SHP77 treated with DMSO at 0.1 percent for 48 hours (cell line): Measurements from ENCODE around the gene DUSP5.
"Not testable (repeated sequence)": the region's sequence is repeated elsewhere in the genome, so short reads cannot be mapped to it uniquely, and the experiment has no call there.

ENCODE experiments used
- DNase-seq: peaks from one replicate; lab custom pipeline; 2025; lab: John Stamatoyannopoulos, UW

Gene DUSP5

DNA sequence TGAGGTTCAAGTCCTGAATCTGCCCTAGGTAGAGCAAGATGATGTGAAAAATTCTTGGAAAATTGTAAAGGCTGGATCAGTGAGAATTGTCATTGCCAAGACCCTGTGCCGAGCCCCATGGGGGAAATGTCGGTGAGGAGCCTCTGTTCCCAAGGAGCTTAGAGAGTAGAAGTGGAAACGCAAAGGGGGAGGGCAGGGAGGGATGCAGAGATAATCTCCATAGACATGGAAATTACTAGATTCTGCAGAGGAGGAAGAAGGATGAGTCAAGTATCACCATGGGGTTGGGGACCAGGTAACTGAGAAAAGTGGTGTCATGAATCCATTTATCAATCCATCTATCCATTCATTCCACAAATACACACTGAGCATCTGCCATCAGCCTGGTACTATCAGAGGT, 26.0 kb downstream of the DUSP5 start:
- DNase-seq = no peak

DNA sequence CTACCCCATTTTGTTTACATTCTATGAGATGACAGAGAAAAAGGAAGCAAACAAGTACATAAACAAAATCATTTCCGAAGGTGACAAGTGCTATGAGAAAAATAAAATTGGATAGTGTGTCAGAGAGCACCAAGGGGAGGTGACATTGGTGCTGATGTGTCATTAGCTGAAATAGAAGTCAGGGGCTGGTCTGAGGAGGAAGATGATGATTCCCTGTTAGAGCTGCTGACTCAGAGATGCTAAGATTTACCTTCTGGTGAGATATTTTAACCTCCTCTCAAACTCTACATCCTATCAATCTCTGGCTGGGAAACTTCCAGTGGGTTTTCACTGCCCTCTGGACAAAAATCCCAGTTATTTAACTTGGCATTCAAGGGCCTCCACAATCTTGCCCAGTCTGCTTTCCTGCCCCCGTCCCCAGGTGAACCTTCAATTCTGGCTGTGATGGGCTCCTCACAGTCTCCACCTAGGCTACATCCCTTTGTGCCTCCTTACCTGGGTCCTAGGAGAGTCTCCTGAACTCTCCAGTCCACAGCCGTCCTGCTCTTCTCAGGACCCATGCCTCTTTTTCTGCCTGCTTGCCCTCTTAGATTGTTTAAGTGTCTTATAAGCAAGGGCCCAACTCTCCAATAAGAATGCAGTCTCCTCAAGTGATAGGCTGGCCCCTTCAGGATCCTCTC, 26.6 kb downstream of the DUSP5 start:
- DNase-seq = no peak

DNA sequence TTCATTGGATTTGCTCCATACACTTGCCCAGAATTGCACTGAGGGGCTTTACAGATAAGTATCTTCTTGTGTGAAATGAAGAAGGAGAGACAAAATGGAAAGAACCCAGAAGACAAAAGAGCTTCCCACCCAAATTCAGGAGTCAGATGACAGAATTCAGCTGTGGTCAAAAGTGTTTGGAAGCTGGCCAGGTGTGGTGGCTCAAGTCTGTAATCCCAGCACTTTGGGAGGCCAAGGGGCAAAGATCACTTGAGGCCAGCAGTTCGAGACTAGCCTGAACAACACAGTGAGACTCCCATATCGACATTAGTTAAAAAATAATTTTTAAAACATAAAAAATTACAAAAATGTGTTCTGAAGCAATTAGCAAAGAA, 27.1 kb downstream of the DUSP5 start:
- DNase-seq = no peak

DNA sequence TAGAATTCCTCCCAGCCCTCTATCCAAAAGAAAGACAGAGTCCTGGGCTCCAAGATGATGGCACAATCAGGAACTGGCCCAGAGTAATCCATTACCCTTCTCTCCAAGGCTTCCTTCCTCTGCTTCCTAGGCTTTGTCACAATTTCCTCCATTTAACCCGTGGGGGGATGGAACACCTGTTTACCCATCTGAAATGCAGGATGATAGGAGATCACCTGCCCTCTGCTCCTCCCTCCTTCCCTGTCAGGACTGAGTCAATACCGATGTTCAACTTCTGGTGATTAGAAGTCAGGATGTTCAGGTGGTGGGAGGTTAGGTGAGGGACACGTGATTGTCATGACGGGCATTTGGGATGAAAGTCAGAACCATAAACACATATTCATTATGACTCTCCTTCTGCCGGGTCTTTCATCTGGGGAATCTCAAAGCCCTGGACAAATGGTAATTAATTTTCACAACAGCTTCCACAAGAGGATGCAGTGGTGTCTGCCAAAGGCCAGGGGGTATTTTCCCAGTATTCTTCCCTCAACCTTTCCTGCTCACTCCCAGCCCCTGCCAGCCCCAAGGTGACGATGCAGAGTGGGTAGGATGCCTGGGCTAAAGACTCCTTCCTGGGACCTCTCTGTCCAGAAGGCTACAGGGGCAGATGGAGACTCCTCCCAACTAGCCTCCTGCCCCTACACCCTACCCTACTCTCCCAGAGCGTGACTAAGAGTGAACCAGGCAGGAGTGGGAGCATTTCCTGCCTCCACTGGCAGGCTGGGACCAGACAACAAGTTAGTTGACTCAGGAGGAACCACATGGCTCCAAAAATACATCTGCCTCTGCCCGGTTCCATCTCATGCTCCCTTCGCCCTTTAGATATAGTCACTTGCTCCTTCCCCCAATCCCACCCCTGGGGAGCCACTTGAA, 27.9 kb downstream of the DUSP5 start:
- DNase-seq = no peak

DNA sequence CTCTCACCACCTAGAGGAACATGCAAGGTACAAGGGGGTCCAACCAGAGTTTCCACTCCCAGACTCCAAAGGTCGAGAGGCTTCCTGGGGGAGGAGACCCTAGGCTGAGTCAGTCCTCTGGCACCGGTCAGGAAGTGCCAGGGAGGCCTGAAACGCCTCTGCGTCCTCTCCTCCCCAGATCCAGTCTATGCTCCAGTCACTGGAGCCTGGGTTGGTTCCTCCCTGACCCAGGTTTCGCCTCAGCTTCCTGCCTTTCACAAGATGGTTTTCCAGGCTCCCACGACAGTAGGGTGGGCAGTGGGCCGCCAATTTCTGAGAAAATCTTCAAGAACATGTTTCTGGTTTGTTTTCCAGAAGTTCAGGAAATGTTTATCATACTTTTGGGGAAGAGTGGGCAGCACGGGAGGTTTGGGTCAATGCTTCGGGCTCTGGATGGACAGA, 30.0 kb downstream of the DUSP5 start:
- DNase-seq = no peak

DNA sequence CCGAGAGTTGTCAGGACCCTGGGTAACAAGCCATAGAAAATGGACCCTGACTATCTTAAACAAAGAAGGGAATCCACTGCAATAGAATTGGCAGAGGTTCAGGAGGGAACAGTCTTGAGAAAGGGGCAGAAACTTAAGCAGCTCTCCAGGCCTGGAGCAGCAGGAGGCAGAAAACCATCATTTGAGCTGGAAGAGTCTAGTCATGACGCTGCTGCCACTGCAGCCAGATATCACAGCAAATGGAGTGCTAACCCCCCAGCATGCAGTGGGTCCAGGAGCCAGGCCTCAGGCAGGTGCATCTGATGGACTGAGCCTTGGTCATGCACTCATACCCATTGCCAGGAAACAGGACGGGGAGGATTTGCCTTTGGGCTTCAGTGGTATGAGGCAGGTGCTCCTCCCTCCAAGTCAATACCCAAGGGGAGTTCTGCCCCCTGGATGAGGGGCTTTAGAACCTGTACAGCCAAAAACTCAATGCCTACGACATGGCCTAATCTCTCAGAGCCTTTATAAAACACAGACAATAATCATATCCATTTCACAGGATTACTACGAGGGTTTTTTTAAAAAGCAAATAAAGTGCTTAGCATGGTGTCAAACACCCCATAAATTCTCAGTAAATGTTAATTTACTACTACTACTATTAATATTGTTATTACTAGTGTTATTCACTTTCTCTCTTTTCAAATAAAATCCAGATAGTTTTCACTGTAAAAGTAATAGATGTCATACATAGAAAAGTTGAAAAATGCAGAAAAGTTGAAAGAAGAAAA, 30.7 kb downstream of the DUSP5 start:
- DNase-seq = no peak

DNA sequence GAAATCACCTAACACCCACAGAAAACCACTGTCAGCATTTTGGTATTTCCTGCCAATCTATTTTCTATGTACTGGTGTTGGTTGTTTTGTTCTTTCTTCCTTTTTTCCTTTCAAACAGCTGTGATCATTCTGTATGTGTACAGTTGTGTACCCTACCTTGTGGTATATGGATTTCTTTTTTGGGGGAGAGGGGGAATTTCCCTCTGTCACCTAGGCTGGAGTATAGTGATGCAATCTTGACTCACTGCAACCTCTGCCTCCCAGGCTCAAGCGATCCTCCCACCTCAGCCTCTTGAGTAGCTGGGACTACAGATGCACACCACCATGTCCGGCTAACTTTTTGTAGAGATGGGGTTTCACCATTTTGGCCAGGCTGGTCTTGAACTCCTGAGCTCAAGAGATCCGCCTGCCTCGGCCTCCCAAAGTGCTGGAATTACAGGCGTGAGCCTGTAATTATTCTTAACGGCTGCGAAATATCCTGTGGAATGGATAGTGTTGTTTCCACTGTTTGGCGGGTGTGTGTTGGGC, 31.4 kb downstream of the DUSP5 start:
- not testable (repeated sequence) for DNase-seq

DNA sequence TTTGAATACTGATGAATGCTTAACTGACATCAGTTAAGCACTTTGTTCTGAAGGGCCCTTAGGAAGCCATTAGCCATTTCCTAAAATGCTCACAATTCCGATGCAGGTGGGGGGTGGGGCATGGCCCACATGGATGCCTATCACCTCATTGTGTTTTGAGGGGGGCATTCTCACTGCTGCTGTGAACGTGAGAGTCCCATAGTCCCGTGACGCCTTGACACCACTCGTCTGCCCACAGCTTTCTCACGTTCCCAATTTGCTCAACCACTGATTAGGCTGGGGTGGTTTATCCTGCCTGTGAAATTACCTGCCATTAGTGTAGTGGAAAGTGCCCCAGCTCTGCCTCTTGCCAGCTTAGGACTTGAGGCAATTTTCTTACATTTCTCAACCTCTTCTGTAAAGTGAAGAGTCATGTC, 31.9 kb downstream of the DUSP5 start:
- DNase-seq = no peak

DNA sequence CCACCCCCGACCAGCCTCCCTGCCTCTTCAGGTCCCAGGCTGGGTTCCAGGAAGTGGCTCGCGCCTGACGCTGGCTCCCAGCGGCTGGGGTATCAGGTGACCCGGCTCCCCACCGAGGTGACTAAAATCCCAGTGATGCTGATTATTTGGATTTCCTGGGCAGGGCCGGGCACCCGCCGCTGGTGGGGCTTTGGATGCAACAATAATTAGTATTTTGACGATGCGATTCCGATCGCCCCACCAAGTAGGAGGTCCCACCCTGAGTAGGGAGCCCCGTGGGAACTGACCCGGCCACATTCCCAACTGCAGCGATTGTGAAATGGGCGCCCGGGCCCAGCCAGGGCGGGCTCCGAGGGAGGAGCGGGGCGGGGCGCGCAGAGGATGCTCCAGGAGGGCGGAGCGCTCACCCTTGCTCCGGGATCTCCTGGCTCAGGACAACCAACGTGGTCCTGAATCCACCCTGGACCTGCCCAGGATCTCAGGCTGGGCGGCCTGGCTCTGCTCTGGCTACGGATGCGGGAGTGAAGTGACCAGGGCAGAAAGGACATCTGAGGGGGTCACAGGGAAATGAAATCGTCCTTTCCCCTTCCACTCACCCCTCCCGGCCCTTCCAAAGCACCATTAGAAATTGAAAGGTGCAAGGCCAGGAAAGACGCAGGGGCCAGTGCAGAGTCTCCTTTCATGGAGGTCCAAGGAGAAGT, 32.6 kb downstream of the DUSP5 start:
- DNase-seq = no peak

DNA sequence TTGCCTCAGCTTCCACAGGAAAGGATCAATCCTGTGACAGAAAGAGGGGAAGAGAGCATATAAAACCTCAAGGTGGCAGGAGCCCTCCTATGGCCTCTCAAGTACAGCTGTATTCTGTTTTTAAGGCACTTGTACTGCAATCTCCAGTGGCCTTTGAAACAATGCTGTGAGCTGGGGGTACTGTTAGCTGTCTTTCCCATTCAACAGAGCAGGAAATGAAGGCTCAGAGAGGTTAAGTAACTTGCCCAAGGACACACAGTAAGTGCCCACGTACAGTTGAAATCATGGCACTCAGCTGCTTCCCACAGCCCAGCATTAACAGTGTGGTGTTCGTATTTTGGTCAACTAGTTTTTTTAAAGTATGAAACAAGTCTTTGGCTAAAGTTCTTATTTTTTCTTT, 34.0 kb downstream of the DUSP5 start:
- DNase-seq = no peak

DNA sequence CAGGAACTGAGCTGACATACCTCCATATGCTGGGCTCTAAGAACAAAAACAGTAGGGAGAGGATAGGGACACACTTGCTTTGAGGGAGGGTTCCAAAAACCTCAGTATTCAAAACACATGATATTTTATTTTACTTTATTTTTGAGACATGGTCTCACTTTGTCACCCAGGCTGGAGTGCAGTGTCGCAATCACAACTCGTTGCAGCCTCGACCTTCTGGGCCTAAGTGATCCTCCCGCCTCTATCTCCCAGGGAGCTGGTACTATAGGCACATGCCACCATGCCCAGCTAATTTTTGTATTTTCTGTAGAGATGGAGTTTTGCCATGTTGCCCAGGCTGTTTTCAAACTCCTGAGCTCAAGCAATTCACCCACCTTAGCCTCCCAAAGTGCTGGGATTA, 34.9 kb downstream of the DUSP5 start:
- DNase-seq = not testable (repeated sequence)

DNA sequence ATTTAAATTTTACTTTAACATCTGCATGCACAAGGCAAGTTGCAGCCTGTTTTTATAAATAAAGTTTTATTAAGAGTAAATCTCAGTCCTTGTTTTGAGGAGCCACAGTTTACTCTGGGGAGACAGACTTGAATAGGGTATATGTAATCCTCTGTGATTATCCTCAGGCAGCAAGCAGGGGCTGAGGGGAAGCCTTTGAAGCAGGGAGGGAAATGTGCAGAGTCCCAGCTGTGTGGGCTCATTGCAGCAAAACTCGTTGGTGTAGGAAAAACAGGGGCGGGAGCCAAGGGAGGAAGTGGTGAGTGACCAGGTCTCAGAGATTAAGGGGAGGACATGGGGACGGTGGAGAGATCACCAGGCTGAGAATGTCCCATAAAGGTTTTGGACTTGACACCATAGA, 35.4 kb downstream of the DUSP5 start:
- no peak for DNase-seq

DNA sequence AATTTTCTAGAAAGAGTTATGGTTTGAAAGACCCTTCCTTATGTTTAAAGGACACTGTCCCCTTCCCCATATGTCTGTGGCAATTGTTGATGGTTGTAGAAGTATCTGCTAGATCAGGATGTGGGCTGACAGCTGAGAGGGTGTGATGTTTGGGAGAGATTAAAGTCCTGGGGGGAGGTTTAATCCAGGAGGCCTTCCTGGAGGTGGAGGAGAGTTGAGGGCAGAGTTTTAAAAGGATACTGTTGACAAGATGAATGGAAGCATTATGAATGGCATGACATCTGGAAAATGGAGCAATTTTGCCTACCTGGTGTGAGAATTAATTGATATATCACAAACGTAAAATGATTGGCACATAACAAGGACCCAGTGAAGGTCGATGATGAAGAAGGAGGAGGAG, 36.9 kb downstream of the DUSP5 start:
- DNase-seq = no peak

DNA sequence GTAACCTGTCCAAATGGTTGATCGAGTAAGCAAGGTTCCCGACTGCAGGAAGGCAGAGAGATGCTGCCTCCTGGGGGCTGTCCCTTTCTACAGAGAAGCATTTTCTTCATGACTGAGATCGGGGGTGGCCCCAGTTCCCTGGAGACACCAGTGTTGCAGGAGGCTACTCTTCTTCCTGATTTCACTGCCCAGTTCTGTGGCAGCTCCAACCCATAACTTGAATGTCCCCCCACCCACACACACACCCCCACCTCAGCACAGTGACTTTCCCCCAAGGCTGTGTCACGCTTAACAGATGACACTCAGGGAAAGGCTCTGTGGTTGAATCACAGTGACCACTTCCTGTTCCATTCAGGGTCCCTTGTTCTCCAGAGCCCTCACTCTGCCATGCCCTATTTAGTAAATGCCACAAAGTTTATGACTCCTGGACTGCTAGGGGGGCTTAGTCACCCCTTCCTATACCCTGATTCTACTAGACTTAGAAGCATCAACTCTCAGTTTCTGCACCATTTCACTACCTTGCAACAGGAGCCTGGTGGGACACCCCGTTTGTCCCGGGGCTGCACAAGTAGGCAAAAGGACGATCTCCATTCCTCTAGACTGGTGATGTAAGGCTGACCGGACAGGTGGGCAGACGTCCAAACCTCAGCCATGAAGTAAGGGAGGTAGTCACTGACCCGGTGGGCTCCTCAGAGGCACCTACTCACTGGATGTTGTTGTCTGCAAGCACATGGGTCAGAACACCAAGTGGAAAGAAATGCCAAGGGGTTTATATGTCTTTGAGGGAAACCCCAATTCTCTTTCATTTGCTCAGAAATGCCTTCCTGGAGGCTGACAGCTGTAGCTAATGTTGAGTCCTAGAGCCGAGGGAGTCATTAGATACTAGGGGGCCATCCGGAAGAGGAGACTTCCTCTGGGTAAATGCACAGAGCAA, 38.5 kb downstream of the DUSP5 start:
- no peak for DNase-seq

DNA sequence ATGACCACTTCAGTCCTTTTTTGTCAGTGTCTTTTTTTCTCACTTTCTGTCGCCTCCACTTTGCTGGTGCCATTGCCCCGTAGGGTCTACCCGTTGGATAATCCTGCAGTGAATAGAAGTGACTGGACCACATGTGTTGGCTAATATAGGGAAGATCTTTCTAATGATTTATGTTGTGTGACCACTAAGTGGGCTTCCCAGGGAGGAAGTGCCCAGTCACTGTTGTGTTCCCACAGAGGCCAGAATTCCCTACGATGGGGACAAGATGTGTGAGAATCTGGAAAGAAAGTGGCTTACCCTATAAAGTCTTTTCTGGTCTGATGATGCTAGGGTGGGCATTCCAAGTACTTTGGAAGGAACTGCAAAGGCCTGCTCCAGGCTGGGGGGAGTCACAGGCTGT, 41.4 kb downstream of the DUSP5 start:
- DNase-seq = no peak

DNA sequence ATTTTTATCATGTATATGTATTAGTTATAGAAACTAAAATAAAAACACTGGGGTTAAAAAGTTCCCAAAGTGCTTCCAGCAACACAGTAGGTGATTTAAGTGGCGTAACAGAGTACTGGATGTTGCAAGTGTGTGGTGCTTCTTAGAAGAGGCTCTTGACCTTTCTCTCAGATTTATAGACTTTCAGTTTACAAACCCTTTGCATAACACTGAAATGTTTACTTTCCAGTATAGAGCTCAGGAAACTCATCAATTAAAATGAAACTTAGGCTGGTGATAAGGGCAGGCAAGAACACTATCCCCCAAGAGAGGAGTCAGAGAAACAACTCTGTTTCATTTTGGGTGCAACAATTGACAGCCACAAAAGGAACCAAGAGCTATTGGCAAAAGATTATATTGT, 42.3 kb downstream of the DUSP5 start:
- DNase-seq = peak; percentile 36

DNA sequence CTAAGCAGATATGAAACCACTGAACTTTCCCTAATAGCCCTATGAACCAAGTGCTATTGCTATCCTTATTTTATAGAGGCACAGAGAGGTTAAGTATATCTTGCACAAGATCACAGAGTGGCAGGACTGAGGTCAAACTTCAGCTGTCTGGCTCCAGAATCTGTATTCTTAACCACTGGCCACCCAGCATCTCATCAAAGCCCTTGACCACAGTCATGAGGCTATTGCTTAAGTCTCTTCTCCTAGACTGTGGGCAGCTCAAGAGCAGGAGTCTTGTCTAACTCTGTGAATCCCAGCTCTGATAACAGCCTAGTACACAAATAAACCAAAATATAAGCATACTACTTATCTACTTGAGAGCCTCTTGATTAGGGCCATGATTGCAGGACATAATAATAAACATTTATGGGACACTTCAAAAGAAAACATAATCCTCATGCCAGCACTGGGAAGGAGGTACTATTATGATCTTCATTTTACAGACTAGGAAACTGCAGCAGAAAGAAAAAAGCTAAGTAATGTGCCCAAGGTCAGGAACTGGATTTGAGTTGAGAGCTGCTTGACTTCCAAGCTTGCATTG, 47.3 kb downstream of the DUSP5 start:
- DNase-seq = no peak

DNA sequence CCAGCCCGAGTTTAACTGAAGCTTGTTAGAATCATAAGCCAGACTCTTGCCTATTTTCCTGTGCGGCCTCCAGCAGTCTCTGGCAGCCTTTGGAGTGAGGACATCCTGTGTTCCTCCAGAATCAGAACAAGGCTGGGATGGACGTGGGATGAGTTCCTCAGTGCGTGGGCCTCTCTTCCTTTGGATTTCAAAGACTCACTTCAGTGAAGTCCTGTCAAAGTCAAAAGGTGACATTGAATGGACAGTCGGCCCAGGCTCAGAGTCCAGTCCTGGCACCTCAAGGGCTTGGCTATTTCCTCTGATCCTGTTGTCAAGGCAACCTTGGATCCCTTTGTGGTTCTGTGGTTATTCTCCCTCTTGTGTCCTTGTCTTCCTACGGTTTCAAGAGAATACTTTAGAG, 48.4 kb downstream of the DUSP5 start:
- DNase-seq = no peak

DNA sequence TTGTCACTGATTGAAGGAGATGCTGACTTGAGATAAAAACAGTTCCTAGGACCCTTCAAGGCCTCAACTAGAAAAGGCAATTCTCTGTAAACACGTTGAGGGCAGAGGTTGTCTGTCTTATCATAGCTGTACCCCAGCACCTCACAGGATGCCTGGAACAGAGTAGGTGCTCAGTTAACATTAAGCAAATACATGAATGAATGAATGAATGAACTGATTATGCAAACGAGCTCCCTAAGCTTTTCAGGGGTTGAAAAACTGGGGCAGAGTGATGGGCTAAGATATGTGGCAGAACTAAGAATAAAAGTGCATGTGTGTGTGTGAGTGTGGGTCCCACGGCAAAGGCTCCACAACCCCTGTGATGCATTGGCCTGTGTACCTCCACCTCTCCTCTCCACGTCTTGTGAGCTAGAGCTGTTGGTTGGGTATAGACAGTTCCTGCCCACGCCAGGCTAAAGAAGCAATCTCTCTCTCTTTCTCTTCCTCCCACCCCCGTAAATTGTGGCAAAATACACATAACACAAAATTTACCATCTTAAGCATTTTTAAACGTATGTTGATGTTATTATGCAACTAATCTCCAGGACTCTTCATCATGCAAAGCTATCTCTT, 48.9 kb downstream of the DUSP5 start:
- no peak for DNase-seq
